HTR-8/SVneo (cell line): ENCODE results near the gene MTOR.
"Not testable (repeated sequence)": the region's sequence is repeated elsewhere in the genome, so short reads cannot be mapped to it uniquely, and the experiment has no call there.

Source experiments
- DNase-seq: peaks from one replicate; pipeline ENCODE4 v3.0.0; 2011; ENCODE audit warnings: low spot score, mixed read lengths; ENCODE audit not compliant: insufficient read length
- FAIRE-seq: peaks from 2 replicates; lab custom pipeline; 2011; peaks lifted over from hg19 to GRCh38; lab: Jason Lieb, UNC

Gene MTOR

DNA sequence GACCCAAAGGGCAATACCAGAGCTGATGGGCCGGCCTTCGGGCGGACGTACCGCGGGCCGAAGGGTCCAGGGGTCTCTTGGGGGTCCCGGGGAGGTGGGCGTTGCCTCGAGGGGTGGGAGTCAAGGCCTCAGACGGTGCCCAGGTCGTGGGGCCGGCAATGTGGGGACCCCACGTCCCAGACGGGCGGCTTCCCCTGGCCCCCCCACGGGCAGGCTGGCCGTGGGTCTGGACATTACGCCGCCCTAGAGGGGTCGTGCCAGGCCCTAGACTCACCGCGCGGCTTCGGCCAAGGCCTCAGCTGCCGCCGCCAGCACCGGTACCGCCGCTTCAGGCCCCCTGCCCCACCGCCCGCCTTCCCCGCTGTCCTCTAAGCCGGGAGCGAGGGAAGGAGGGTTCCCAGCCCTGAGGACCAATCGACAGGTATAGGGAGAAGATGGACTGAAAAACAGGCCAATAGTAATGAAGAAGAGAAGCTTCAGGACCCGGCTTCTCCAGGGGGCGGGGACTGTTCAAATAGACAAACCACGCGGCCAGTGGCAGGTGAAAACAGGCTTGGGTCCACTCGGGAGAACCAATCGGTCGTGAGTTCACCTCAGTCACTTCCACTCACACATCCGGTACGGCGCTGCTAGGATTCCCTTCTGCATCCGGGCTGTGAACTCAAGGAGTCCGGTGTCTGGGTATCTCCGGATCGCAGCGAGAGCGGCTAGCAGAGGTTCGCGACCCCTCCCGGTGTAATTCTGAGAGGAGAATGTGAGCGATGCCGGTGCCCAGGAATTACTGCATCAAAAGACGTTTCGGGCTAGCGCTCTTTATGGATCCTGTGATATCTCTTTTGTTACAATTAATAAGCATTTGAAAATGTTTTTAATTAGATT, at the start of gene MTOR:
TSS of gene MTOR (minus strand) at position 381 of the 879 bp plus-strand sequence. CDS start 3,142 bp downstream, outside the sequence.
- DNase-seq (peak; percentile 99), FAIRE-seq (peak; percentile 83)

- FAIRE-seq: no peak
These were observed 47.0 kb upstream of the MTOR start for GRCh38 chr1:11309385-11309784.

GRCh38 chr1:11308699-11309224, 46.4 kb upstream of the MTOR start:
- FAIRE-seq: no peak
- DNase-seq: no peak

More at GRCh38 chr1:11309385-11309784, 47.0 kb upstream of the MTOR start:
- DNase-seq: no peak

GRCh38 chr1:11307852-11308251, 45.5 kb upstream of the MTOR start:
- no peak for DNase-seq
- FAIRE-seq: no peak

DNA sequence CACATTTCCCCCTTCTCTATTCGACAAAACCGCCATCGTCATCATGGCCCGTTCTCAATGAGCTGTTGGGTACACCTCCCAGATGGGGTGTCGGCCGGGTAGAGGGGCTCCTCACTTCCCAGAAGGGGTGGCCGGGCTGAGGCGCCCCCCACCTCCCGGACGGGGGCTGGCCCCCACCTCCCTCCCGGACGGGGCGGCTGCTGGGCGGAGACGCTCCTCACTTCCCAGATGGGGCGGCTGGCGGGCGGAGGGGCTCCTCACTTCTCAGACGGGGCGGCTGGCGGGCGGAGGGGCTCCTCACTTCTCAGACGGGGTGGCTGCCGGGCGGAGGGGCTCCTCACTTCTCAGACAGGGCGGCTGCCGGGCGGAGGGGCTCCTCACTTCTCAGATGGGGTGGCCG, 43.2 kb upstream of the MTOR start:
- not testable (repeated sequence) for FAIRE-seq

GRCh38 chr1:11302366-11302765, 40.0 kb upstream of the MTOR start:
- DNase-seq (no peak), FAIRE-seq (no peak)

More for the DNA sequence above, 43.2 kb upstream of the MTOR start:
- DNase-seq: not testable (repeated sequence)

GRCh38 chr1:11301601-11302000, 39.2 kb upstream of the MTOR start:
- DNase-seq: no peak
- FAIRE-seq: no peak

- no peak for FAIRE-seq
- DNase-seq: no peak
These were observed 36.8 kb upstream of the MTOR start for GRCh38 chr1:11299225-11299574.

DNA sequence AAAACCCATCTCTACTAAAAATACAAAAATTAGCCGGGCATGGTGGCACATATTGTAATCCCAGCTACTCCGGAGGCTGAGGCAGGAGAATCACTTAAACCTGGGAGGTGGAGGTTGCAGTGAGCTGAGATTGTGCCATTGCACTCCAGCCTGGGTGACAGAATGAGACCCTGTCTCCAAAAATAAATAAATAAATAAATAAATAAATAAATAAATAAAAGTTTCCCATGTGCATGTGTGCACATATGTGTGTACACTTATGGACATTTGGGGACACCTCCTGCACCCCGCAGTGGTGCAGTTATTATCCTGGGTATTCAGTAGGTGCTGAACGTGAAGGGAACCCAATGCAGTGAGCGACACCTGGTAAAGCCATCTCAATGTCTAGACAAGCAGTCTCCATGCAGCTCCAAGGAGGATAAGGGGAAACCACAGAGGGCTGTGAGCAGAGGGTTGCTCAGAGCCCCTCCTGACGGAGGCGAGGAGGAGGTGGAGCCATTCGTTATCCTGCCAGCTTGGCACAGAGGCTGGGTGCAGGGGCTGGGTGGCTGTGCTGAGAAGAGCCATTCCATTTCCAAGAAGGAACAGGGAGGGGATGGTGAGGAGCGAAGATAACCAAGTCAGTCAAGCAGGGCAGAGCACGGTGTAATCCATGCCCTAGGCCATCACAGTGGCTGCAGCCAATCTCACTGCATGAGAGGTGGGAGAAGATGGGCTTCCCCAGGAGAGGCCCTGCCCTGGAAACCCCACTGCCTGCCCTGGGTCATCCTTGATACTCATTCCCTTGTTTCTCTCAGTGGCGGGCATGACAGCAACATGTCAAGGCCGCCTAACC, 36.3 kb upstream of the MTOR start:
- DNase-seq: no peak
- FAIRE-seq: no peak

- FAIRE-seq, DNase-seq: not testable (repeated sequence)
These were observed 35.4 kb upstream of the MTOR start for GRCh38 chr1:11297774-11298173.

DNA sequence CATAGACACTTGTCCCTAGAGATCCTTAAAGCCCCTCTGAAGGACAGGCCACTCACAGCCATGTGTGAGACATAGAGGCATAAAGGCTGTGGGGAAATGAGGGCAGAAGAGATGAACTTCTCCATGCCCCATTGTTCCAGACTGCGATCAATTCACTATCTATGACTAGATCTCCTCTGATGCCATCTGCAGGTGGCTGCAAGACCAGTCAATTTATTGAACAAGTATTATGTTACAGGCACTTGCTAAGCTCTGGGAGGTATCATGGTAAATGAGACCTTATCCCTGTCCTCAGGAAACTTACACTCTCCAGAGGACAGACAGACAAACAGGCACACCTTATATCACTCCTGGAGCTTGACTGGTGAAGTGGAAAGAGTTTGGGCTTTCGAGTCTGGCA, 33.6 kb upstream of the MTOR start:
- no peak for DNase-seq
- no peak for FAIRE-seq

GRCh38 chr1:11294951-11295350, 32.6 kb upstream of the MTOR start:
- DNase-seq: no peak
- FAIRE-seq: no peak

- DNase-seq (no peak), FAIRE-seq (no peak)
These were observed 31.5 kb upstream of the MTOR start for GRCh38 chr1:11293856-11294255.

DNA sequence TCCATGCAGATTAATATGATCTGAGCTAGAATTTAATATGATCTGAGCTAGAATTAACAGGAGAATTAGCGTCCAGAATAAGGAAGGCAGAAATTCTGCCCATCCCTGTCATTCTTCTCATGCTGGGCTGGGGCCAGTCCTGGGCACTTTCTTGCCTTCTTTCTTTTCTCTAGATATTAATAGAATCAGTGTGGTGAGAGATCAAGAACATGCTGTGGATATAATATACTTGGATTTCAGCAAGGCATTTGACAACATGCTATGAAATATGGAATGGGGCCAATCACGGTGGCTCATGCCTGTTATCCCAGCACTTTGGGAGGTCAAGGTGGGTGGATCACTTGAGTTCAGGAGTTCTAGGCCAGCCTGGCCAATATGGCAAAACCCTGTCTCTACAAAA, 28.7 kb upstream of the MTOR start:
- no peak for FAIRE-seq

DNA sequence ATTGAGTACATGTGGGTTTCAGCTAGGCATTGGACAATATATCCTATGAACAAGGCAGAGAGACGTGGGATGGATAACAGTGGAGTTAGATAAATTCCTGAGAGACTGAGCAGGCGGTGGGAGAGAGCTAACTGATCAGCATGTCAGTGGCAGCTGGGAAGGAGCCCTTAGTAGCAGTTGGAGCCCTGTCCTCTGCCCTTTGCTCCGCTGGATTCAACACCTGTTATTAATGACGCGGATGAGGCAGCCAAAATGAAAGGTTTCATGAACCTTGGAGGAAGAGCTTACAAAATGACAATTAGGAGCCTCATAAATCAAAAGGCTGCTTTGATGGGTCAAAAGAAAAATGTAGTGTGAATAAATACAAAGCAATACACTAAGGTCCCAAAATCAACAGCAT, 26.7 kb upstream of the MTOR start:
- FAIRE-seq (no peak), DNase-seq (no peak)

More for the DNA sequence above, 28.7 kb upstream of the MTOR start:
- no peak for DNase-seq

- DNase-seq (no peak), FAIRE-seq (peak; percentile 52)
These were observed 24.5 kb upstream of the MTOR start for GRCh38 chr1:11286735-11287410.

- peak; percentile 26 for DNase-seq
- FAIRE-seq: no peak
These were observed 23.8 kb upstream of the MTOR start for GRCh38 chr1:11285883-11286734.

DNA sequence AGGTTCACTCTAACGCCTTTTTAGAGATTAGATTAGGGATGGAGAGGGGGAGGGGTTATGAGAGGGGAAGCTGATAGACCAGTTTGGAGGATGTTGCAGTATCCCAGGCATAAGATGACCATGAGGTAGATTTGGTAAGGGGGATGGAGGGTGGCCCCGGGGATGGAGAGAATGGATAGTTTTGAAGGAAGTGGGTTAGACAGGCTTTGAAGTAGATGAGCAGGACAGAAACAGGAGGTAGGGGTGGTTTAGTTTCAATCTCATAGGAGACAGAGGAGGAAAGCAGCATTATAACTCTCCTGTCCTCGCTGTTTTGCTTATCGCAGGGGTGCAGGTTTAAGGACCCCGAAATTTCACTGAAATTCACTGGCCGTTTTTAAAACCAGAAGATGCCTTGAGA, 22.4 kb upstream of the MTOR start:
- FAIRE-seq (no peak), DNase-seq (no peak)

DNA sequence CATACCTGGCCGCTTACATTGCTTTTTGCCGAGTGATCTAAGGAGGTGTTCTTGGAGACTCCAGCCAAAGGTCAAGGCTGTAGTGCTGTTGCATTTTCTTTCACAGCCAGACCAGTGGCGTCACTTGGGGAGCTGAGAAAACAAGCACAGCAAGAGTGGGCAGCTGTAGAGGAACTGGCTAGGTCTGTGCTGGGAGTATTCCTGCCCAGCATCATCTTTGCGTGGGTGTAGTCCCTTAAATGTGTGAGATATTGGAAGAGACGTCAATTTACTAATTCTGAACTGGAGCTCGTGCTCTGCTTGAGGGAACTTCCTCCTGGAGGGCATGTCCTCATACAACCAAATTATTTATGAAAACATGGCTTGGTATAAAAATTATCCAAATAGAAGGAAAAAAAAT, 20.8 kb upstream of the MTOR start:
- DNase-seq (no peak), FAIRE-seq (no peak)
